ENCODE measurements around the gene FBXL7.

GRCh38 chr5:15683332-15683731 is 183.4 kb downstream of the FBXL7 start:
- TF ChIP-seq ZNF197 (CRISPR knock-in tag; IDR thresholded peaks at IDR 0.05; ENCODE audit: low read depth) (no peak), CTCF (IDR thresholded peaks at IDR 0.05 in 2 of 3, conservative IDR thresholded peaks at IDR 0.05 in 1 of 3; ENCODE audit: insufficient read depth in 2 of 3, low read depth in 1 of 3, low read length in 3 of 3) (no peak), POLR3G (IDR thresholded peaks at IDR 0.05; ENCODE audit: extremely low read depth, insufficient read length, insufficient replicate concordance) (no peak), ATF4 (CRISPR knock-in tag; IDR thresholded peaks at IDR 0.05) (no peak), POLR2A (conservative IDR thresholded peaks at IDR 0.05) (no peak), SIX5 (IDR thresholded peaks at IDR 0.05; ENCODE audit: borderline replicate concordance in 1 of 2, insufficient read depth in 1 of 2, low read depth in 1 of 2, low read length in 2 of 2) (no peak), NR2C2 (CRISPR knock-in tag; IDR thresholded peaks at IDR 0.05) (no peak), NR2C2 (tag; IDR thresholded peaks at IDR 0.05) (no peak), ZBTB7A (IDR thresholded peaks at IDR 0.05; ENCODE audit: borderline replicate concordance, control insufficient read depth, low read depth, low read length) (no peak), PPARD (CRISPR knock-in tag; IDR thresholded peaks at IDR 0.05) (no peak), RAD21 (CRISPR knock-in tag; conservative IDR thresholded peaks at IDR 0.05 in 1 of 2, IDR thresholded peaks at IDR 0.05 in 1 of 2) (no peak), ETV5 (CRISPR knock-in tag; IDR thresholded peaks at IDR 0.05; ENCODE audit: low read depth) (no peak)

Measured in K562 (cell line).